ENCODE data around the gene SMG6.

DNA sequence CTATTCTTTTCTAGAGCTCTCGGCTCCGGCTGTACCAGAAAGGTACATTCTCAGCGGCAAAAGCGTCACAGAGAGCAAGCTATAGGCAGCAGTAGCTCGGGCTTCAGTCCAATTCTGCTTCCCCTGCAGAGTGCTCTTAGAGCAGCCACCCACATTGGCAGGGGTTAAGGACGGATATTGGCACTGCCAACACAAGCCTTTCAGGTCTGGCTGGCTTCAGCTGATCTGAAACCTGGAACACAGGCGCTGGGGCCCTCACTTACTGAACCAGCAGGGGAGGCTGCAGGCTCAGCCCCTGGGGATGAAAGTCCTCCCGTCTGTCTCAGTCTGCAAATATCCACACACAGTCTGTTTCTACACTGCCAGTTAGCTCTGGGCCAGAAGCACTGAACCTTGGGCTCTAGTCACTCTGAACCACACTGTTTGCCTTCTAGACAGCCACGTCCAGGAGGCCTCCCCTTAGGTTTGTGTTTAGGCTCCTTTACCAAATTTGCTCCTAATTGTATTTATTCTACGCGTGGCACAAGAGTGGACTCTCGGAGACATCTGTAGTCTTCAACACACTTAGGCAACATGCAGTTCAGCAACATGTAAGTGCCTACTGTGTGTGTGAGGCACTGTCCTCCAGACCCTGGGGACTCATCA, 208.6 kb downstream of the SMG6 start:
- TF ChIP-seq, protein P1, sequence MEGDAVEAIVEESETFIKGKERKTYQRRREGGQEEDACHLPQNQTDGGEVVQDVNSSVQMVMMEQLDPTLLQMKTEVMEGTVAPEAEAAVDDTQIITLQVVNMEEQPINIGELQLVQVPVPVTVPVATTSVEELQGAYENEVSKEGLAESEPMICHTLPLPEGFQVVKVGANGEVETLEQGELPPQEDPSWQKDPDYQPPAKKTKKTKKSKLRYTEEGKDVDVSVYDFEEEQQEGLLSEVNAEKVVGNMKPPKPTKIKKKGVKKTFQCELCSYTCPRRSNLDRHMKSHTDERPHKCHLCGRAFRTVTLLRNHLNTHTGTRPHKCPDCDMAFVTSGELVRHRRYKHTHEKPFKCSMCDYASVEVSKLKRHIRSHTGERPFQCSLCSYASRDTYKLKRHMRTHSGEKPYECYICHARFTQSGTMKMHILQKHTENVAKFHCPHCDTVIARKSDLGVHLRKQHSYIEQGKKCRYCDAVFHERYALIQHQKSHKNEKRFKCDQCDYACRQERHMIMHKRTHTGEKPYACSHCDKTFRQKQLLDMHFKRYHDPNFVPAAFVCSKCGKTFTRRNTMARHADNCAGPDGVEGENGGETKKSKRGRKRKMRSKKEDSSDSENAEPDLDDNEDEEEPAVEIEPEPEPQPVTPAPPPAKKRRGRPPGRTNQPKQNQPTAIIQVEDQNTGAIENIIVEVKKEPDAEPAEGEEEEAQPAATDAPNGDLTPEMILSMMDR (IDR thresholded peaks at IDR 0.05; ENCODE audit: control extremely low read depth in 1 of 3, insufficient read depth in 1 of 3, low read depth in 1 of 3, low read length in 3 of 3) = peak; percentile 53 to 64 (median 63)
- TF ChIP-seq BACH1 (IDR thresholded peaks at IDR 0.05; ENCODE audit: low read length) = no peak
- TF ChIP-seq SIN3A (conservative IDR thresholded peaks at IDR 0.05 in 1 of 2, IDR thresholded peaks at IDR 0.05 in 1 of 2; ENCODE audit: low read depth in 1 of 2, low read length in 2 of 2) = no peak
- peak; percentile 74 to 81 for TF ChIP-seq RAD21 (IDR thresholded peaks at IDR 0.05 in 1 of 2, conservative IDR thresholded peaks at IDR 0.05 in 1 of 2; ENCODE audit: low read depth in 2 of 2, low read length in 2 of 2)
- no peak for TF ChIP-seq JUN (IDR thresholded peaks at IDR 0.05; ENCODE audit: low read depth, low read length)
- TF ChIP-seq POLR2AphosphoS5 (IDR thresholded peaks at IDR 0.05; ENCODE audit: low read depth, low read length) = no peak
- TF ChIP-seq POLR2A (IDR thresholded peaks at IDR 0.05; ENCODE audit: control extremely low read depth in 1 of 2, low read depth in 2 of 2, low read length in 2 of 2) = no peak
- no peak for TF ChIP-seq YY1 (IDR thresholded peaks at IDR 0.05; ENCODE audit: low read depth, low read length)
- no peak for TF ChIP-seq SP2 (IDR thresholded peaks at IDR 0.05; ENCODE audit: low read length)
- no peak for TF ChIP-seq BCL11A (IDR thresholded peaks at IDR 0.05; ENCODE audit: low read depth in 2 of 2, low read length in 2 of 2)
- no peak for TF ChIP-seq RFX5 (IDR thresholded peaks at IDR 0.05; ENCODE audit: borderline replicate concordance, low read depth, low read length)
